ENCODE data around the gene MYO9A. TPM values are rescaled to one million over a fixed set of nuclear protein-coding genes. Genes with fewer than 3 reads are reported as not detected.

Gene MYO9A
- polyA plus RNA-seq, 4 donors: 1.6 to 10.1 (median 2.6) TPM

DNA sequence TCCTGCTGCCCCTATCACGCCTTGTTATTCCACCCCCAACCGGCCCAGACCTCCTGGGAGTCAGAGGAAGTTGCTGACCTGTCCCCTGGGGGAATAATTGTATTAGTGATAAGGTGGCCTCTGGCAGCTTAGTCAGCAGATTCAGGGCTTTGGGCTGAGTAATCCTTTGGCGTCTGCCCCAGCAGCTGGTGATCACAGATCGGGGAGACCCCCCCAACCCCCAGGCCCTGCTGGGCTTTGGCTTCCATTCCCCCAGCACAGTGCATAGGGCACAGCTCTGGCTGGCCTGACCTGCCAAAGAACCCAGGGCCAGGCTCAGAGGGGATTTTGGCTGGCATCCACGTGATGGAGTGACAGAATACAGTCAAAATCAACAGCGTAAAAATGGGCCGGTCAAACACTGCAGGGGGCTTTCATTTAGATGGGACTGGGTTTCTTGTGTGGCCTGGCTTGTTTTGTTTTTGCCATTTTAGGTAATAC lies 311.5 kb downstream of the MYO9A start:
- 47 to 61% (median 53%) methylated on average over 7 of the region's 7 CpGs for WGBS, 3 donors
- Histone ChIP-seq H3K4me3 (ENCODE audit: low read depth in 1 of 3, low read length in 3 of 3) (no peak overlapping the region), H3K27me3 (ENCODE audit: control insufficient read depth in 3 of 3, insufficient read depth in 3 of 3, low read length in 3 of 3) (peaks cover 0 to 6% (median 0%) of the 10 kb centered on the region in 3 donors), H3K27ac (ENCODE audit: low read depth in 1 of 3, low read length in 2 of 3) (no peak overlapping the region), H3K9me3 (ENCODE audit: control insufficient read depth in 2 of 2, insufficient read depth in 1 of 2, low read depth in 1 of 2, low read length in 1 of 2) (no peaks in the 10 kb centered on the region), H3K36me3 (ENCODE audit: control insufficient read depth in 3 of 3, insufficient read depth in 2 of 3, low read depth in 1 of 3, low read length in 3 of 3) (no peaks in the 10 kb centered on the region), H3K4me1 (ENCODE audit: control insufficient read depth in 3 of 3, insufficient read depth in 2 of 3, low read depth in 1 of 3, low read length in 2 of 3) (peaks cover 0 to 3% (median 0%) of the 10 kb centered on the region in 3 donors)
- DNase-seq (no peak), FAIRE-seq (no peak)

DNA sequence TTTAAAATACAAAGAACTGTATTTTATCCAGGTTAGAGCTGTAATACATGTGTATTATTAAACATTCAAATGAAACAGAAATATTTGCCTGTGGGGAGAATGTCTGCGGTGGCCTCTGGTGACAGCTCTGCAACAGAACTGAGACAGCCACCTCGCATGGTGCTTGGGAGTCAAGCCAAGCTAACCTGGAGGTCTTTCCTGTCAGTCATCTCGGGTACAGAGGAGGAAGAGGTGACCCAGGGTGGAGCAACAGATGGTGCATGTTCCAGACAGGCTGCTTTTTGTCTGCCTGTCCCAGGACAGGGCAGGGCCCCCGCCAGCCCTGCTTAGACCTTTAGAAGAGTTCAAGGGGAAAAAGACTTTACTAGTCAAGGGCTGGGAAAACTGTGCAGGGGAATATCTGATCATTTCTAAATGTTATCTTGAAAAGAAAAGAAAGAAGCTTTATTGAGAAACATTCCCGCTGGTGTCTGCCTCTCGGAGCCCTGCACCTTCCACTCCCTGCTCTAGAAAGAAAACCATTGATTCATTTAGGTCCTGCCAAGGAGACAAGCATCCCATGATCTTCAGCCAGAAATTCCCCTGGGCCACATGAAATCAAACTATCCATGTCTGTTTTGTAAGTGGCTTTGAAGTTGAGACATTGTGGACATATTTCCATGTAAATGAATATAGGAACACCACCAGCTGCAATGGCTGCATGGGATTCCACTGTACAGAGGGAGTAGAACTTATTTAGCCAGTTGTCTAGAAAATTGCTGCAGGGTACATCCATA lies 313.1 kb downstream of the MYO9A start:
- 55 to 74% (median 64%) methylated on average over 6 of the region's 6 CpGs for WGBS, 3 donors
- Histone ChIP-seq H3K27ac (ENCODE audit: low read depth in 1 of 3, low read length in 2 of 3) (no peak overlapping the region), H3K27me3 (ENCODE audit: control insufficient read depth in 3 of 3, insufficient read depth in 3 of 3, low read length in 3 of 3) (no peaks in the 10 kb centered on the region), H3K9me3 (ENCODE audit: control insufficient read depth in 2 of 2, insufficient read depth in 1 of 2, low read depth in 1 of 2, low read length in 1 of 2) (no peaks in the 10 kb centered on the region), H3K4me3 (ENCODE audit: low read depth in 1 of 3, low read length in 3 of 3) (no peak overlapping the region), H3K36me3 (ENCODE audit: control insufficient read depth in 3 of 3, insufficient read depth in 2 of 3, low read depth in 1 of 3, low read length in 3 of 3) (no peaks in the 10 kb centered on the region), H3K4me1 (ENCODE audit: control insufficient read depth in 3 of 3, insufficient read depth in 2 of 3, low read depth in 1 of 3, low read length in 2 of 3) (peaks cover 0 to 3% (median 0%) of the 10 kb centered on the region in 3 donors)
- DNase-seq: no peak
- FAIRE-seq: no peak

- 38 to 51% (median 49%) methylated on average over 5 of the region's 5 CpGs for WGBS, 3 donors
- no peak for FAIRE-seq
Measured at GRCh38 chr15:71804226-71804625, 313.7 kb downstream of the MYO9A start.

GRCh38 chr15:71802770-71803169 lies 315.2 kb downstream of the MYO9A start:
- Histone ChIP-seq H3K9me3 (ENCODE audit: control insufficient read depth in 2 of 2, insufficient read depth in 1 of 2, low read depth in 1 of 2, low read length in 1 of 2) (no peaks in the 10 kb centered on the region), H3K27me3 (ENCODE audit: control insufficient read depth in 3 of 3, insufficient read depth in 3 of 3, low read length in 3 of 3) (no peaks in the 10 kb centered on the region), H3K27ac (ENCODE audit: low read depth in 1 of 3, low read length in 2 of 3) (no peak overlapping the region), H3K4me3 (ENCODE audit: low read depth in 1 of 3, low read length in 3 of 3) (no peak overlapping the region), H3K36me3 (ENCODE audit: control insufficient read depth in 3 of 3, insufficient read depth in 2 of 3, low read depth in 1 of 3, low read length in 3 of 3) (no peaks in the 10 kb centered on the region), H3K4me1 (ENCODE audit: control insufficient read depth in 3 of 3, insufficient read depth in 2 of 3, low read depth in 1 of 3, low read length in 2 of 3) (peaks cover 0 to 3% (median 0%) of the 10 kb centered on the region in 3 donors)
- FAIRE-seq: no peak
- DNase-seq: no peak
- WGBS, 3 donors: 66 to 70% (median 68%) methylated on average over 21 of the region's 21 CpGs

More at GRCh38 chr15:71804226-71804625, 313.7 kb downstream of the MYO9A start:
- no peak for DNase-seq
- H3K4me3 ChIP-seq (ENCODE audit: low read depth in 1 of 3, low read length in 3 of 3): no peak overlapping the region
- H3K36me3 ChIP-seq (ENCODE audit: control insufficient read depth in 3 of 3, insufficient read depth in 2 of 3, low read depth in 1 of 3, low read length in 3 of 3): no peaks in the 10 kb centered on the region
- peaks cover 0 to 3% (median 0%) of the 10 kb centered on the region in 3 donors for H3K4me1 ChIP-seq (ENCODE audit: control insufficient read depth in 3 of 3, insufficient read depth in 2 of 3, low read depth in 1 of 3, low read length in 2 of 3)
- H3K27ac ChIP-seq (ENCODE audit: low read depth in 1 of 3, low read length in 2 of 3): no peak overlapping the region
- H3K9me3 ChIP-seq (ENCODE audit: control insufficient read depth in 2 of 2, insufficient read depth in 1 of 2, low read depth in 1 of 2, low read length in 1 of 2): no peaks in the 10 kb centered on the region
- H3K27me3 ChIP-seq (ENCODE audit: control insufficient read depth in 3 of 3, insufficient read depth in 3 of 3, low read length in 3 of 3): no peaks in the 10 kb centered on the region

DNA sequence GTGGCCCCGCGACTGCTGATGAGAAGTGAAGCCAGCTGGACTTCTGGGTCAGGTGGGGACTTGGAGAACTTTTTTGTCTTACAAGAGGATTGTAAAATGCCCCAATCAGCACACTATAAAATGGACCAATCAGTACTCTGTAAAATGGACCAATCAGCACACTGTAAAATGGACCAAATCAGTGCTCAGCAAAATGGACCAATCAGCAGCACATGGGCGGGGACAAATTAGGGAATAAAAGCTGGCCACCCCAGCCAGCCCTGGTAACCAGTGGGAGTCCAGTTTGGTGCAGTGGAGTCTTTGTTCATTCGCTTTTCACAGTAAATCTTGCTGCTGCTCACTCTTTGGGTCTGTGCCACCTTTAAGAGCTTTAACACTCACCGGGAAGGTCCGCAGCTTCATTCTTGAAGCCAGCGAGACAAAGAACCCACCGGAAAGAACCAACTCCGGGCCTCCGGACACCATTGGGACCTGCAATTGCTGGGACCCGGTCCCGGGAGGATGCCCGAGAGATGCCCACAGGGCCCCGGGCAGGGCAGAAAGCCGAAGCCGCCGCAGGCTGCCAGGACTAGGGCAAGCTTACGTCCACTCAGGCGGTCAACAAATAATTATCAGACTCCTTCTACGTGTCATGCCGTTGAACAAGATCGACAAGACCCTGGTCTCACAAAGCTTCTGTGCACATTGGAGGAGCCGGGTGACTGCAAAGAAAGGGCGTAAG lies 315.9 kb downstream of the MYO9A start:
- DNase-seq: no peak
- FAIRE-seq: no peak
- no peak overlapping the region for H3K4me3 ChIP-seq (ENCODE audit: low read depth in 1 of 3, low read length in 3 of 3)
- 94 to 96% (median 96%) methylated on average over 24 of the region's 24 CpGs for WGBS, 3 donors
- H3K9me3 ChIP-seq (ENCODE audit: control insufficient read depth in 2 of 2, insufficient read depth in 1 of 2, low read depth in 1 of 2, low read length in 1 of 2): no peaks in the 10 kb centered on the region
- no peaks in the 10 kb centered on the region for H3K36me3 ChIP-seq (ENCODE audit: control insufficient read depth in 3 of 3, insufficient read depth in 2 of 3, low read depth in 1 of 3, low read length in 3 of 3)
- H3K4me1 ChIP-seq (ENCODE audit: control insufficient read depth in 3 of 3, insufficient read depth in 2 of 3, low read depth in 1 of 3, low read length in 2 of 3): peaks cover 0 to 3% (median 0%) of the 10 kb centered on the region in 3 donors
- H3K27me3 ChIP-seq (ENCODE audit: control insufficient read depth in 3 of 3, insufficient read depth in 3 of 3, low read length in 3 of 3): no peaks in the 10 kb centered on the region
- no peak overlapping the region for H3K27ac ChIP-seq (ENCODE audit: low read depth in 1 of 3, low read length in 2 of 3)

GRCh38 chr15:71800835-71801745 lies 316.9 kb downstream of the MYO9A start:
- no peak for FAIRE-seq
- no peak overlapping the region for H3K4me3 ChIP-seq (ENCODE audit: low read depth in 1 of 3, low read length in 3 of 3)
- 59 to 62% (median 62%) methylated on average over 17 of the region's 17 CpGs for WGBS, 3 donors
- H3K27ac ChIP-seq (ENCODE audit: low read depth in 1 of 3, low read length in 2 of 3): no peak overlapping the region
- no peaks in the 10 kb centered on the region for H3K9me3 ChIP-seq (ENCODE audit: control insufficient read depth in 2 of 2, insufficient read depth in 1 of 2, low read depth in 1 of 2, low read length in 1 of 2)
- no peaks in the 10 kb centered on the region for H3K4me1 ChIP-seq (ENCODE audit: control insufficient read depth in 3 of 3, insufficient read depth in 2 of 3, low read depth in 1 of 3, low read length in 2 of 3)
- peak; percentile 67 to 79 for DNase-seq
- no peaks in the 10 kb centered on the region for H3K36me3 ChIP-seq (ENCODE audit: control insufficient read depth in 3 of 3, insufficient read depth in 2 of 3, low read depth in 1 of 3, low read length in 3 of 3)
- no peaks in the 10 kb centered on the region for H3K27me3 ChIP-seq (ENCODE audit: control insufficient read depth in 3 of 3, insufficient read depth in 3 of 3, low read length in 3 of 3)

DNA sequence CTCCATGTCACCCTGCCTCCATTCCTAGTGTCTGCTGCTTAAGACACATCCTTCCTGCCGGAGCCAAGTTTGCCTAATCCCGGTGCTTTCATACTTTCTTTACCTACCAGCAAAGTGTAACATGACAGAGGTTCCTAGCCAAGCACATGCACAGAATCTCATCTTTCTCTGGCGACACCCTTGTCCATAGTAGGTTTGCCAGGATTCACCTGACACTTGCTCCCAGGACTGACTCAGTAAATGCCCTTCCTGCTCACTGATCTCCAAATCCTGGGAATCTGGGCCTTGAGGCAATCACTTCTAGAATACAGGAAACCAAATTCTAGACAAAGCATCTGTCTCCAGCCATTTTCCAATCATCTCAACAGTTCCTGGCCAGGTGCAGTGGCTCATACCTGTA lies 317.8 kb downstream of the MYO9A start:
- FAIRE-seq: no peak
- 91 to 96% (median 93%) methylated on average over 3 of the region's 3 CpGs for WGBS, 3 donors
- H3K9me3 ChIP-seq (ENCODE audit: control insufficient read depth in 2 of 2, insufficient read depth in 1 of 2, low read depth in 1 of 2, low read length in 1 of 2): no peaks in the 10 kb centered on the region

GRCh38 chr15:71798641-71799040 lies 319.3 kb downstream of the MYO9A start:
- Histone ChIP-seq H3K4me1 (ENCODE audit: control insufficient read depth in 3 of 3, insufficient read depth in 2 of 3, low read depth in 1 of 3, low read length in 2 of 3) (no peaks in the 10 kb centered on the region), H3K27me3 (ENCODE audit: control insufficient read depth in 3 of 3, insufficient read depth in 3 of 3, low read length in 3 of 3) (no peaks in the 10 kb centered on the region), H3K36me3 (ENCODE audit: control insufficient read depth in 3 of 3, insufficient read depth in 2 of 3, low read depth in 1 of 3, low read length in 3 of 3) (no peaks in the 10 kb centered on the region), H3K9me3 (ENCODE audit: control insufficient read depth in 2 of 2, insufficient read depth in 1 of 2, low read depth in 1 of 2, low read length in 1 of 2) (no peaks in the 10 kb centered on the region), H3K4me3 (ENCODE audit: low read depth in 1 of 3, low read length in 3 of 3) (no peak overlapping the region), H3K27ac (ENCODE audit: low read depth in 1 of 3, low read length in 2 of 3) (no peak overlapping the region)
- WGBS, 3 donors: 71 to 84% (median 83%) methylated on average over 6 of the region's 6 CpGs
- DNase-seq (no peak), FAIRE-seq (no peak)

More for the DNA sequence above, 317.8 kb downstream of the MYO9A start:
- Histone ChIP-seq H3K4me1 (ENCODE audit: control insufficient read depth in 3 of 3, insufficient read depth in 2 of 3, low read depth in 1 of 3, low read length in 2 of 3) (no peaks in the 10 kb centered on the region), H3K27ac (ENCODE audit: low read depth in 1 of 3, low read length in 2 of 3) (no peak overlapping the region), H3K36me3 (ENCODE audit: control insufficient read depth in 3 of 3, insufficient read depth in 2 of 3, low read depth in 1 of 3, low read length in 3 of 3) (no peaks in the 10 kb centered on the region), H3K4me3 (ENCODE audit: low read depth in 1 of 3, low read length in 3 of 3) (no peak overlapping the region), H3K27me3 (ENCODE audit: control insufficient read depth in 3 of 3, insufficient read depth in 3 of 3, low read length in 3 of 3) (no peaks in the 10 kb centered on the region)
- no peak for DNase-seq
